HuH-7 (cell line): ENCODE data around the gene MPZL1.
"Not testable (repeated sequence)": the region's sequence is repeated elsewhere in the genome, so short reads cannot be mapped to it uniquely, and the experiment has no call there.

Experiments
- DNase-seq: peaks from one replicate; pipeline ENCODE4 v3.0.0; 2011; ENCODE audit warnings: low spot score

The MPZL1 gene

DNA sequence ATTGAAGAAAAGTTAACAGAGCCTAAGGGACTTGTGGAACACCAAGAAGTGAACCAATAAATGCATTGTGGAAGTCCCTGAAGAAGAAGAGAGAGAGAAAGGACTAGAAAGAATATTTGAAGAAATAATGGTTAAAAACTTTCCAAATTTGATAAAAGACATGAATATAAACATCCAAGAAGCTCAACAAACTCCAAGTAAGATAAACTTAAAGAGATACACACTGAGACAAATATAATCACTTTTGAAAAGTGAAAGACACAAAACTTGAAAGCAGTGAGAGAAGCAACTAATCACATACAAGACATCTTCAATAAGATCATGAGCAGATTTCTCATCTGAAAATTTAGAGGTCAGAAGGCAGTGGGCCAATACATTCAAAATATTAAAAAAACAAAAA lies 91.2 kb downstream of the MPZL1 start:
- DNase-seq, result no peak

- no peak for DNase-seq
Measured at GRCh38 chr1:167815650-167816049, 93.9 kb downstream of the MPZL1 start.

DNA sequence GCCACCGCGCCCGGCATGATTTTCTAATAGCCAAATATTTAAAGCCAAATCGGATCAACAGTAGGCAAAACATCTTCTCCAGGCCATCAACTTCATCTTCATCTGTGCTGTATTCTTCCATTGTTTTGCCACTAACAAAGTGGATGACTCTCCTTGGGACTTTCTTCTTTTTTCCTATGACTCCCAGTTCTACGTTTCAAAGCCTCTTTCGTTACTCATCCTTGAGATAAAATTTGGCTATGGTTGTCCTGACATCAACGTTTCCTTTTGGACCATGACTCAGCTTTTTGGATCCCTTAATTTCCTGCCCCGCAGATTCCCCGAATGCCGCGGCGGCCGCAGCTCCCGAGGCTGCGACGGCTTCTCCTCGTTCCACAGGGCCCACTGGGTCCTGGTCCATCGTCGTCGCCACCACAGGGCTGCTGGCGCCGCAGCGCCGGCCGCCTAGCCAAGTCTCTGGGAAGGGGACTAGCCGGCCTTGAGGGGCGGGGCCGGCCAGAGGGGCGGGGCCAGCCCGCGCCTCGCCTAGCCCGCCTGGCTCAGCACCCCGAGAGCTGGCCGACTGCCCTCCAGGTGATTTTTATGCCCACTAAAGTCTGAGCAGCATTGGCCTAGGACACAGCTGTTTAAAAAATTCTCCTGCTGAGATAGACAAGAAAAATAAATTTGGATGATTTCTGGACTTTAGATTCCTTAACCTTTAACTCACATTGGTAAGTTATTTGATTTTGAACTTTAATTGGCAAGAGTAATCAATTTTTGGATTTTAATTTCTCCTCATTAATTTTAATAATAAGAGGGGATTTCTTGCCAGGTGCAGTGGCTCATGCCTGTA lies 98.3 kb downstream of the MPZL1 start:
- DNase-seq, result no peak

DNA sequence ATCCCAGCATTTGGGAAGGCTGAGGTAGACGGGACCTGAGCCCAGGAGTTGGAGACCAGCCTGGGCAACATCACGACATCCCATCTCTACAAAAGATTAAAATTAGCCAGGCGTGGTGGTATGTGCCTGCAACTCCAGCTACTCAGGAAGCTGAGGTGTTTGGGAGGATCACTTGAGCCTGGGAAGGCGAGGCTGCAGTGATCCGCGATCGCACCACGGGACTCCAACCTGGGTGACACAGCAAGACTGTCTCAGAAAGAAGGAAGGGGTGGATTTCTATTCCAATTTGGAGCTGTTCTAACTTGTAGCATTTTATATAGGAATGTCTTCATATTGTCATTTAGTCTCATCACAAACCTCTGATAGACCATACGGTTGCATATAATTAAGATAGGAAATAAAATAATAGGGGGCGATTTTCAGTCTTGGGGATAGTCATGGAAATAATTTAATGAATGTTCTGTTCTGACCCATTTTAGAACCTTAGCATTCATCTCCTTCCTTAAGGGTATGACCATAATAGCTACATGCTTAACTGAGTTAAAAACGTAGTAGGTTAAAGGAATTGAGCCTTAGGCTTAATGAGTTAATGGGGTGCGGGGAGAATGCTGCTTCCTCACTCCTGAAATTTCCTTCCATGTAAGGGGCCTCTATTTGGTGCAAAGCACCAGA lies 99.0 kb downstream of the MPZL1 start:
- no peak for DNase-seq

- no peak for DNase-seq
Measured at GRCh38 chr1:167821356-167821685, 99.5 kb downstream of the MPZL1 start.

DNA sequence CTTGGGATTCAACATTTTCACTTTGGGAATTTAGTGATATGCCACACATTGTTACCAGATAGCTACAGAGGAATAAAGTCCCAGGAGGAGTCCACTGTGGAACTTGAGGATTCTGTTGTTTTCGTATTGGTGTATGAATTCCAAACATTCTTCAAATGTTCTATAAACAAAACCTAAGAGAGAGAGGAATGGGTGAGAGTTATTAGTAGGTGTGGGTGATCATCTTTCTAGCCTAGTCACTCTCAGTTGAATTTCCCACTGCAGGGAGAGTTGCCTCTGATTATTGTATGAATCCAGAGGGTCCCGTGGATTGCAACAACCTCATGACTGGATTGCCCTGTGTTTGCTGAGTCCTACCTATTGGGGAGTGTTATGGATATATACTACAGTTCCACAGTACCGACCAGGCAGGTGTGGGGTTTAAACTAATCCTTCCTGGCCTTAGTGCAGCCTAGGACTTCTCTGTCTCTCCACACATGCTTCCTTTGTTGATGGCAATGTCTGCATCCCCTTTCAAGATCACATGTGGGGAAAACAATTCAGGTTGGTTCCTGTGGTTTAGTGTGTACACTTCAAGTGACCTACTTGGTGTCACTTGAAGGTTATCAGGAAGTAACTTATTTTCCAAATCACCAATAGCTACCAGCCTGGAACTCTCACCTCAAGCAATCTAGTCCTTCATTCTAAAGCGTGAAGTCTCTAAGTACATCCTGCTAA lies 100.3 kb downstream of the MPZL1 start:
- no peak for DNase-seq

- DNase-seq, result no peak
Measured at GRCh38 chr1:167824163-167824794, 102.5 kb downstream of the MPZL1 start.

DNA sequence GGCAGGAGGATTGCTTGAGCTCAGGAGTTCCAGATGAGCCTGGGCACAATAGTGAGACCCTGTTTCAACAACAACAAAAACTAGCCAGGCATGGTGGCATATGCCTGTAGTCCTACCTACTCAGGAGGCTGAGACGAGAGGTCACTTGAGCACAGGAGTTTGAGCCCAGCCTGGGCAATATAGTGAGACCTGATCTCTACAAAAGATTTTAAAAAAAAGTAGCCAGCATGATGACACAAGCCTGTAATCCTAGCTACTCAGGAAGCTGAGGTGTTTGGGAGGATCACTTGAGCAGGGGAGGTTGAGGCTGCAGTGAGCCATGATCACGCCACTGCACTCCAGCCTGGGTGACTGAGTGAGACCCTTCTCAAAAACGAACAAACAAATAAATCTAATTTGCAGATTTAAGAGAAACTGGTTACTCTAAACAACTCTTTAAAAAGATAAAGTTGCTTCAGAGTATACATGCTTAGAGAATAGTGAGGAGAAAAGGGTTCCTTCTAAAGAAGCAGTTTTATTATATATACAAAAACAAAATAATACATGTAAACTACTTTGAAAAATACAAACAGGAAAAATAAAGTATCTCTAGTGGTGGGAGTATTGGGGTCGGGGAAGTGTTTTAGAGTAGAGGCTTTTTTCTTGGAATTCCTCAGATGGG lies 103.8 kb downstream of the MPZL1 start:
- DNase-seq, result no peak

GRCh38 chr1:167826127-167826526 lies 104.3 kb downstream of the MPZL1 start:
- DNase-seq, result no peak

DNA sequence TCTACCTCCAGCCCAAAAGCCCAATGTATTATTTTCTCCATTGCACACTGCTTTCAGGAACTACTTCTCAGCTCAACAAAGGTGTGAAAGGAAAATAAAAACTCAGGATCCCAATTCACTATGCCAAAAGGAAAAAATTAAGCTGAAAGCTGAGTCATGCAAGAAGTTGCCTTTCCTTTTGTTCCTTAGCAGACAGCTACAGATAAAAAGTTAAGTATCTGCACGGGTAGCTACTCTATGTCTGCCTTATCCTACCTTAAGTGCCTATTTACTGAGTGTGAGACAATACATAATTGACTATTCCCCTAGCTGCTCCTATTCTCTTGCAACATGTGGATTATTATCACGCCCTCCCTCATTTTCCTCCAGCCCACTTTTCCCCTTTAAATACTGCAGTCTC lies 108.1 kb downstream of the MPZL1 start:
- DNase-seq, result no peak

DNA sequence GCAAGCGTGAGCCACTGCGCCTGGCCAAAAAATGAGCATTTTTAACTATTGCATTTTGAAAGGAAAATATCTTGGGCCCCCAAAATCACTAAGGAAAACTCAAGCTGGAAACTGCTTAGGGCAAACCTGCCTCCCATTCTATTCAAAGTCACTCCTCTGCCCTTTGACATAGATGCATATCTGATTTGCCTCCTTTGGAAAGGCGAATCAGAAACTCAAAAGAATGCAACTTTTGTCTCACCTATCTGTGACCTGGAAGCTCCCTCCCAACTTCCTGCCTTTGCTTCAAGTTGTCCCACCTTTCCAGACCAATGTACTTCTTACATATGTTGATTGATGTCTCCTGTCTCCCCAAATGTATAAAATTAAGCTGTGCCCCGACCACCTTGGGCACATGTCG lies 108.9 kb downstream of the MPZL1 start:
- DNase-seq, result not testable (repeated sequence)

- DNase-seq, result no peak
Measured at GRCh38 chr1:167832693-167833092, 110.9 kb downstream of the MPZL1 start.

- no peak for DNase-seq
Measured at GRCh38 chr1:167833904-167834303, 112.1 kb downstream of the MPZL1 start.

DNA sequence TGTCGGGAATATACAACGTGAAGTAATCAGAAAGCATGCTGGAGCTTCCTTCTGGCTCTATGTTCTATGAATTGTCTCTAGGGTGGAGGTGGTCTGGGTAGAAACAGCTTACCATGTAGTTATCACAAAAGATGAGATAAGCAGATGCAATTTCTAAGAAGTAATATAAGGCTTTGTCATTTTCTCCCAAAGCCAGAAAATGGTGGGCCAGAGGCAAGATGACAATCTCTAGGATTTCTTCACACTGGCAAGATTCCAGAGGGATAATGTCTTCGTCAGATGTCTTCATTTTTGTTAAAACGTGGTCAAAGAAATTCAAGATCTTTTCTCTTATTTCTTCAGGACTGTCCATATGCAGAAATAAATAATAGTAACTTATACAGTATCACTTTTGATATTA lies 114.4 kb downstream of the MPZL1 start:
- DNase-seq, result no peak

DNA sequence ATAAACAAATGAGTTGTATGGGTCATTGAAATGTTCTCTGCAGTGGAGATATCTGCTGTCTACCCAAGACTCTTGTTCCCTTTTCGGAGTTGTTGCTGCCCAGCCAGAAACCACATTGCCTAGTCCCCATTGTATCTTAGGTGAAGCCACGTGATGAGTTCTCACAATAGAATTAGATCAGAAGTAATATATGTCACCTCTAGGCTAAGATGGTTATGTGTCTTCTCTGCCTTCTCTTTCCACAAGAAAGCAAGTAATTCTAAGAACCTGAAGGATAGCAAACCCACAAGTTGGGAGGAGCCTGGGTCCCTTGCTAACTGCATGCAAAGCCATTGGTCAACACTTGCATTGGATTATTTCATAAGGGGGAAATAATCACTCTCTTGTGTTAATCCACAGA lies 115.5 kb downstream of the MPZL1 start:
- no peak for DNase-seq

DNA sequence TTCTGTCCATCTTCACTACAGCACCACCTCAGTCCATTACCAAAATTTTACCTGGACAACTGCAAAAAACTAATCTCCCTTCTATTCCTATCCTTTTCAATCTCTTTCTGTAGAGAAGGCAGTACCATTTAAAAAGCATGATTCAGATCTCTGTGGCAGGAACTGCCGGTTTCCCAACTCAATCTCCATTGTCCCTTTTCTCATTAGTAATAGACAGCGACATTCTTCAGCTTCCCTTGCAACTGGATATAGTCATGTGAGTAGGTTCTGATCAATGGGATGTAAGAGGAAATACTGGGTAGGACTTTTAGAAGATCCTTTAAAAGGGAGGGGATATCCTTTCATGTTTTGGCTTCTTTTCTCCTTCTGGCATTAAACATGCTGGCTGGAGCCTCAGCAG lies 117.2 kb downstream of the MPZL1 start:
- DNase-seq, result no peak
